ENCODE measurements around the gene TMEM182. TPM values are rescaled to one million over a fixed set of nuclear protein-coding genes. Genes with fewer than 3 reads are reported as not detected.
A peak's percentile ranks its signal among the peaks of the same experiment; 100 is the strongest.

The TMEM182 gene, protein sequence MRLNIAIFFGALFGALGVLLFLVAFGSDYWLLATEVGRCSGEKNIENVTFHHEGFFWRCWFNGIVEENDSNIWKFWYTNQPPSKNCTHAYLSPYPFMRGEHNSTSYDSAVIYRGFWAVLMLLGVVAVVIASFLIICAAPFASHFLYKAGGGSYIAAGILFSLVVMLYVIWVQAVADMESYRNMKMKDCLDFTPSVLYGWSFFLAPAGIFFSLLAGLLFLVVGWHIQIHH
- total RNA-seq, result 1 to 10 TPM; 1.2 to 5.9 (median 2.3) TPM
- long read RNA-seq, result 0 reads

DNA sequence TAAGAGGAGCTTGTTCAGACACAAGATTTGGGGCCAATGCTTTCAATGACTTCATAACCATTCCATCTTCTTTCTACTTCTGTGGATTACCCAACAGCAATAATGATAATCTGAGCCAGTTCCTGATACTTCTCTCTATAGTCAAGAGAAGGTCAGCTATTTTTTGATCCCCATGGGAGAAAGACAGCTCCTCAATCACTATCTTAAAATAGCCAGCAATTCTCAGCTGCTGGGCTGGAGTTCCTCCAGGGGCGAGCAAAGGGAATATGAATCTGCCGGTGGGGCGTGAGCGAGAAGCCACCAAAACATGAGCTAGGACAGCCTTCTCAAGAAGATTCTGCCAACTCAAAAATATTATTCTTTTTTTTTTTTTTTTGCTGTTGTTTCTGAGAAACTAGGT is at the start of gene TMEM182:
Gene TMEM182, plus strand, starts transcription at position 269 of the 400 bp plus-strand sequence. CDS start 187 bp downstream, outside the sequence.
- Histone ChIP-seq H3K36me3 (no peaks in the 10 kb centered on the region), H3K27ac (no peak within 1 kb of the TSS), H3K4me1 (peaks cover 0 to 21% (median 3%) of the 10 kb centered on the region in 4 donors), H3K4me3 (no peak within 1 kb of the TSS), H3K27me3 (no peaks in the 10 kb centered on the region), H3K9me3 (no peaks in the 10 kb centered on the region)
- ATAC-seq (no peak), DNase-seq (no peak)
- TF ChIP-seq, protein P1, sequence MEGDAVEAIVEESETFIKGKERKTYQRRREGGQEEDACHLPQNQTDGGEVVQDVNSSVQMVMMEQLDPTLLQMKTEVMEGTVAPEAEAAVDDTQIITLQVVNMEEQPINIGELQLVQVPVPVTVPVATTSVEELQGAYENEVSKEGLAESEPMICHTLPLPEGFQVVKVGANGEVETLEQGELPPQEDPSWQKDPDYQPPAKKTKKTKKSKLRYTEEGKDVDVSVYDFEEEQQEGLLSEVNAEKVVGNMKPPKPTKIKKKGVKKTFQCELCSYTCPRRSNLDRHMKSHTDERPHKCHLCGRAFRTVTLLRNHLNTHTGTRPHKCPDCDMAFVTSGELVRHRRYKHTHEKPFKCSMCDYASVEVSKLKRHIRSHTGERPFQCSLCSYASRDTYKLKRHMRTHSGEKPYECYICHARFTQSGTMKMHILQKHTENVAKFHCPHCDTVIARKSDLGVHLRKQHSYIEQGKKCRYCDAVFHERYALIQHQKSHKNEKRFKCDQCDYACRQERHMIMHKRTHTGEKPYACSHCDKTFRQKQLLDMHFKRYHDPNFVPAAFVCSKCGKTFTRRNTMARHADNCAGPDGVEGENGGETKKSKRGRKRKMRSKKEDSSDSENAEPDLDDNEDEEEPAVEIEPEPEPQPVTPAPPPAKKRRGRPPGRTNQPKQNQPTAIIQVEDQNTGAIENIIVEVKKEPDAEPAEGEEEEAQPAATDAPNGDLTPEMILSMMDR (IDR thresholded peaks at IDR 0.05), result no peak
- no peak for TF ChIP-seq POLR2A (IDR thresholded peaks at IDR 0.05)
- 70% methylated on average over 4 of the region's 4 CpGs for WGBS (ENCODE audit: insufficient coverage, low coverage, low lambda C conversion rate, missing lambda C conversion rate)
- intact Hi-C loops (cut with DNase I), result no loop called here

DNA sequence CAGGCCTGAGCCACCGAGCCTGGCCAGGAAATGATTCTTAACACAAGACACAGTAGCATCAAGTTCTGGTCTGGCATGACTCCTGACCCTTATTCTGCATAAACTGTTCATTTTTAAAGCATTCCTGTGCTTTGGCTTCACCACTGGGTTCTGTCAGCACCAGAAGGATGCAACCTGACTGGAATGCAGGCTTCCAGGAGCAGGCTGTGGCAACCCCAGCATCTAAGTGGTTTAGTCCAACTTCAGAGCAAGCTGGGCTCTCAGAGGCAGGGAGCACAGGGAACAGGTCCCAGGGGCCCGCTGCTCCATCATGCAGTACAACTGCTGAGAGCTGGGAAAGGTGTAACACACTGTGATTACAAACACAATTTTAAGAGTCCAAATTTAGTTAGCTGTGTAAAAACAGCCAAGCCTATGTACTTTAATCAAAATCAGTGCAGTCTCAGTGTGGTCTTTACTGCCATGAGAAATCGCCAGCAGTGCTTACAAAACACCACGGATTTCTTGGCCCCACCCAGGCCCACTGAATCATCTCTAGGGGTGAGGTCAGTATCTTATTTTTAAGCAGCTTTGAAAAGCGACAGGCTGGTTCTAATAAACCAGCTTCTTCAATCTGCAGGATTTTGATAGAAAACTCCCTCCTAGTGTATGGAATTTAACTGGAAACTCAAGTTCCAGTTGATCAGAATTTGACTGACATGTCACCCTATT is 44.4 kb upstream of the TMEM182 start:
- DNase-seq, result no peak
- ATAC-seq, result no peak

DNA sequence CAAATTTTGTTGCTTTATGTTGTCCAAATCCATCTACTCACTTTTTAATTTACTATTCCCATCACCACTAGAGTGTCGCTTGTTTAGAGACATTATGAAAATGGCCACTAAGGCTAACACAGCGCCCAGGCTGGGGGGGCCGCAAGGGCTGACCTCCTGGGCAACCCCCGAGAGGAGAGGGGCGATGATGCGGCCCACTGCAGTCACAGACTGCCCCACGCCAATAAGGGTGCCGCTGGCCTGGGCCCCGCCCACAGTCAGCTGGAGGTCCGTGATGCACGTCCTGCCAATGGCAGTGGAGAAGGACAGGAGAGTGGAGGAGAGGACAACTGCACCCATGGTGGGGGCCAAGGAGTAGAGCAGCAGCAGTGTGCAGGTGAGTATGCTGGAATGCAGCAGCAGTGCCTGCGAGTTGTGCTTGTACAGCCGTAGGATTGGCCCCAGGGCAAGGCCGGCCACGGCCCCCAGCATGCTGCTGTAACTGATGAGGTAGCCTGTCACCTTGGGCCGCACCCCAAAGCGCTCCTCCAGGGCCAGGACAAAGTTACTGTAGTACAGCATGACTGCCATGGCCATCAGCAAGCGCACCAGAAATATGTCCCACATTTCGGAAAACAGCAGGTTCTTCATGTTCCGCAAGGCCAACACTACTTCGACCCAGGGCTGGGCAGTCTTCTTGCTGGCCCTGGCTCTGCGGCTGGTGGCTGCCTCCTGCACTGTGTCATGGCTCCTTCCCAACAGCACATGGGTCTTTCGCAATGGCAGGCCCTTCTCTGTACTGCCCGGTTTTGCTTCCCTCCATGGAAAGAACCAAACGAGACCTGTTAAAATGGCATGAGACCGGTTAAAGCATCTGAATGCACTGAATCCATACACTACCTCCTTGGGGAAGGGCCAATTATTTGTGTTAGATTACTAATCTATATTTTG is 43.2 kb upstream of the TMEM182 start:
- 83% methylated on average over 11 of the region's 26 CpGs for WGBS (ENCODE audit: insufficient coverage, low coverage, low lambda C conversion rate, missing lambda C conversion rate)
- Histone ChIP-seq H3K27ac (no peak overlapping the region), H3K27me3 (no peaks in the 10 kb centered on the region), H3K4me3 (no peak overlapping the region), H3K4me1 (no peaks in the 10 kb centered on the region), H3K9me3 (no peaks in the 10 kb centered on the region), H3K36me3 (peaks cover 0 to 54% (median 7%) of the 10 kb centered on the region in 4 donors)
- ATAC-seq (peak; percentile 27 to 43 (median 28)), DNase-seq (no peak)
- TF ChIP-seq, protein P1 (IDR thresholded peaks at IDR 0.05), result no peak
- TF ChIP-seq POLR2A (IDR thresholded peaks at IDR 0.05), result no peak
- intact Hi-C loops (cut with DNase I), result no loop called here

More for the DNA sequence above, 44.4 kb upstream of the TMEM182 start:
- peaks cover 0 to 43% (median 6%) of the 10 kb centered on the region in 4 donors for H3K36me3 ChIP-seq
- no peaks in the 10 kb centered on the region for H3K27me3 ChIP-seq
- no peaks in the 10 kb centered on the region for H3K9me3 ChIP-seq
- H3K27ac ChIP-seq, result no peak overlapping the region
- H3K4me3 ChIP-seq, result no peak overlapping the region
- WGBS (ENCODE audit: insufficient coverage, low coverage, low lambda C conversion rate, missing lambda C conversion rate), result 79% methylated on average over 2 of the region's 5 CpGs
- TF ChIP-seq, protein P1 (IDR thresholded peaks at IDR 0.05), result no peak
- no peak for TF ChIP-seq POLR2A (IDR thresholded peaks at IDR 0.05)
- H3K4me1 ChIP-seq, result no peaks in the 10 kb centered on the region
- intact Hi-C loops (cut with DNase I), result no loop called here

DNA sequence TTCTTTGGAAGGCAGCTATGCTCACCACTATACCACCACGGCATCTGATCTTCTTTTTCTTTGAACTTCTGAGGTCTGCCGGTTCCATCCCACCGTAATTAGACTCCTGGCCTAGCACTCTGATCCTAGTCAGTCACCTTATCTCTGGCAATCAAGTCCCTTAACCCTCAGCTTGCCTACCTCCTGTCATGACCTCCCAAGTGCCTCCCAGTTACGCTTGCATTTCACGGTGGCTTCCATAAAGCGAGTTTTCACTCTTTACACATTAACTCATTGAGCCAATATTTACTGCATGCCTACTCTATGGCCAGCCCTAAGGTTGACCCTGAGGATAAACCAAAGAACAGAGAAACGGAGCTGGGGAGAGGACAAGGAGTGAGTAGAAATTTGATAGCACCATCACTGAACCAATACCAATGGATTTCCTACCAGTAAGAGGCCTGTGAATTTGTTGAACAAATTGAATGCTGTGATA is 37.8 kb upstream of the TMEM182 start:
- H3K4me3 ChIP-seq, result no peak overlapping the region
- no peaks in the 10 kb centered on the region for H3K9me3 ChIP-seq
- 74% methylated on average over 7 of the region's 7 CpGs for WGBS (ENCODE audit: insufficient coverage, low coverage, low lambda C conversion rate, missing lambda C conversion rate)
- no peak for ATAC-seq
- H3K4me1 ChIP-seq, result no peaks in the 10 kb centered on the region
- intact Hi-C loops (cut with DNase I), result no loop called here
- no peak overlapping the region for H3K27ac ChIP-seq
- no peaks in the 10 kb centered on the region for H3K27me3 ChIP-seq
- peaks cover 0 to 65% (median 4%) of the 10 kb centered on the region in 4 donors for H3K36me3 ChIP-seq
- DNase-seq, result no peak
- TF ChIP-seq, protein P1 (IDR thresholded peaks at IDR 0.05), result no peak
- TF ChIP-seq POLR2A (IDR thresholded peaks at IDR 0.05), result no peak
